Mesothelial cell of epicardium (in vitro differentiated cells): ENCODE data around the gene TAB3. TPM values are rescaled to one million over a fixed set of nuclear protein-coding genes. Genes with fewer than 3 reads are reported as not detected.

Experiments
- DNase-seq, 2 experiments: peaks; one replicate each; pipeline ENCODE4 v3.0.0; 2021; ENCODE audit warnings: low spot score in 2 of 2; ENCODE audit not compliant: unreplicated experiment in 2 of 2
- H3K27ac Mint-ChIP-seq: 2 replicates; pipeline ENCODE4 v1.8.0; 2021; ENCODE audit warnings: mixed read lengths
- H3K27me3 Mint-ChIP-seq: 2 replicates; pipeline ENCODE4 v1.8.0; 2021; ENCODE audit warnings: low read depth, mixed read lengths
- H3K36me3 Mint-ChIP-seq: 2 replicates; pipeline ENCODE4 v1.8.0; 2021; ENCODE audit warnings: mixed read lengths
- H3K4me1 Mint-ChIP-seq: 2 replicates; pipeline ENCODE4 v1.8.0; 2021; ENCODE audit warnings: mixed read lengths
- H3K4me3 Mint-ChIP-seq: 2 replicates; pipeline ENCODE4 v1.8.0; 2021; ENCODE audit warnings: mild to moderate bottlenecking, moderate library complexity, mixed read lengths
- H3K9me3 Mint-ChIP-seq: 2 replicates; pipeline ENCODE4 v1.8.0; 2021; ENCODE audit warnings: mixed read lengths
- CTCF ChIP-seq: fragments of 200-600 bp; sonication (generic); IDR thresholded peaks from one replicate; pipeline ENCODE4 v1.5.0; 2021; ENCODE audit warnings: antibody characterized with exemption; ENCODE audit not compliant: unreplicated experiment
- total RNA-seq: library from RNA; stranded (reverse); gene quantifications from 3 replicates; pipeline ENCODE4 v1.2.1, GENCODE V29; 2021

TAB3 gene
- 28.3 to 28.9 TPM (median 28.7 TPM) in 3 replicates for total RNA-seq

GRCh38 chrX:30889147-30890140 lies at the start of gene TAB3:
Gene TAB3 (minus strand): TSS chrX:30889254. CDS start chrX:30859588, 29,666 bp downstream.
- no peak for TF ChIP-seq CTCF
- Mint-ChIP-seq H3K27me3 (no peaks in the 10 kb centered on the region), H3K27ac (peak within 1 kb of the TSS; percentile 96), H3K9me3 (peaks cover 30% of the 10 kb centered on the region), H3K36me3 (no peaks in the 10 kb centered on the region), H3K4me1 (peaks cover 26% of the 10 kb centered on the region), H3K4me3 (peak within 1 kb of the TSS; percentile 84)
- peak; percentile 83 to 90 for DNase-seq

GRCh38 chrX:30938295-30938694 lies 49.2 kb upstream of the TAB3 start:
- Mint-ChIP-seq H3K4me3 (no peak overlapping the region), H3K9me3 (peaks cover 42% of the 10 kb centered on the region), H3K27me3 (no peaks in the 10 kb centered on the region), H3K4me1 (no peaks in the 10 kb centered on the region), H3K36me3 (no peaks in the 10 kb centered on the region), H3K27ac (no peak overlapping the region)
- DNase-seq, result no peak
- TF ChIP-seq CTCF, result no peak

- H3K9me3 Mint-ChIP-seq, result peaks cover 31% of the 10 kb centered on the region
Observed at GRCh38 chrX:30935985-30936384, 46.9 kb upstream of the TAB3 start.

GRCh38 chrX:30931920-30932319 lies 42.9 kb upstream of the TAB3 start:
- Mint-ChIP-seq H3K9me3 (peaks cover 27% of the 10 kb centered on the region), H3K4me1 (peaks cover 4% of the 10 kb centered on the region), H3K27ac (peak overlapping the region; percentile 36), H3K36me3 (no peaks in the 10 kb centered on the region), H3K27me3 (no peaks in the 10 kb centered on the region), H3K4me3 (no peak overlapping the region)
- no peak for TF ChIP-seq CTCF
- DNase-seq, result no peak

More at GRCh38 chrX:30935985-30936384, 46.9 kb upstream of the TAB3 start:
- Mint-ChIP-seq H3K27ac (no peak overlapping the region), H3K27me3 (no peaks in the 10 kb centered on the region), H3K36me3 (no peaks in the 10 kb centered on the region), H3K4me1 (peaks cover 4% of the 10 kb centered on the region), H3K4me3 (no peak overlapping the region)
- TF ChIP-seq CTCF, result no peak
- DNase-seq, result no peak

GRCh38 chrX:30930679-30931078 lies 41.6 kb upstream of the TAB3 start:
- H3K36me3 Mint-ChIP-seq, result no peaks in the 10 kb centered on the region
- no peak overlapping the region for H3K4me3 Mint-ChIP-seq
- H3K4me1 Mint-ChIP-seq, result peaks cover 4% of the 10 kb centered on the region
- H3K27me3 Mint-ChIP-seq, result no peaks in the 10 kb centered on the region
- peaks cover 27% of the 10 kb centered on the region for H3K9me3 Mint-ChIP-seq
- TF ChIP-seq CTCF, result no peak
- H3K27ac Mint-ChIP-seq, result no peak overlapping the region
- DNase-seq, result no peak
